Endothelial cell of umbilical vein (primary cell): Measurements from ENCODE around the gene SPAG9. TPM values are rescaled to one million over a fixed set of nuclear protein-coding genes. Genes with fewer than 3 reads are reported as not detected.

ENCODE experiments used
- BruUV-seq: library from RNA; stranded (reverse); fragments of 400-500 nt; replicated peaks from 2 replicates; lab custom pipeline; 2021; lab: Mats Ljungman, UMichigan
- CTCF ChIA-PET: fragments of 300-600, 350-600 bp; sonication (Branson Sonifier 250); formaldehyde crosslinking; loops from one replicate; lab custom pipeline; 2021; ENCODE audit warnings: antibody characterized with exemption, inconsistent platforms; lab: Charles Lee
- POLR2A ChIA-PET: fragments of 300-600, 350-600 bp; sonication (Branson Sonifier 250); formaldehyde crosslinking; loops from one replicate; lab custom pipeline; 2021; ENCODE audit warnings: antibody characterized with exemption, inconsistent platforms; lab: Charles Lee
- DNase-seq: peaks from one replicate; pipeline ENCODE4 v3.0.0-alpha.2; 2011; ENCODE audit warnings: low read depth, low spot score
- FAIRE-seq: peaks from 2 replicates; lab custom pipeline; 2011; peaks lifted over from hg19 to GRCh38; lab: Jason Lieb, UNC
- H2AFZ ChIP-seq: 2 replicates; pipeline ENCODE4 v1.6.0; 2012; ENCODE audit warnings: low read depth, low read length, control low read depth, inconsistent platforms
- H3K27ac ChIP-seq: 2 replicates; pipeline ENCODE4 v1.5.1; 2011; ENCODE audit warnings: low read depth, mild to moderate bottlenecking, control low read depth, low read length, moderate library complexity; ENCODE audit not compliant: insufficient read depth
- H3K27me3 ChIP-seq, 2 experiments: 2 replicates each; pipeline versions ENCODE4 v1.6.0 to v1.6.1; 2011; ENCODE audit warnings: low read length in 2 of 2, mixed read lengths in 1 of 2; ENCODE audit not compliant: control insufficient read depth in 2 of 2, insufficient read depth in 2 of 2
- H3K36me3 ChIP-seq, 2 experiments: 2 replicates in 1 of 2; 3 replicates in 1 of 2; pipeline ENCODE4 v1.5.1; 2011; ENCODE audit warnings: low read length in 2 of 2, mild to moderate bottlenecking in 1 of 2, moderate library complexity in 1 of 2; ENCODE audit not compliant: control insufficient read depth in 2 of 2, insufficient read depth in 2 of 2; ENCODE audit errors: extremely low read depth in 1 of 2
- H3K4me1 ChIP-seq: 3 replicates; pipeline ENCODE4 v1.5.1; 2011; ENCODE audit warnings: mild to moderate bottlenecking, low read length; ENCODE audit not compliant: control insufficient read depth, insufficient read depth; ENCODE audit errors: extremely low read depth
- H3K4me2 ChIP-seq: 2 replicates; pipeline ENCODE4 v1.6.1; 2011; ENCODE audit warnings: low read length, control low read depth, mixed read lengths; ENCODE audit not compliant: insufficient read depth
- H3K4me3 ChIP-seq, 3 experiments: fragments of 200-600 bp in 1 of 3; sonication (generic), shearing (Covaris generic) in 1 of 3; replicated peaks in 1 of 3; 2 replicates each; pipeline ENCODE4 v1.5.1; 2011 to 2016; ENCODE audit warnings: control low read depth in 3 of 3, low read length in 3 of 3, mild to moderate bottlenecking in 2 of 3, inconsistent platforms in 1 of 3, low read depth in 1 of 3, moderate library complexity in 1 of 3; ENCODE audit not compliant: insufficient read depth in 1 of 3
- H3K79me2 ChIP-seq: 2 replicates; pipeline ENCODE4 v1.6.0; 2012; ENCODE audit warnings: low read length, inconsistent platforms; ENCODE audit not compliant: control insufficient read depth, insufficient read depth
- H3K9ac ChIP-seq: replicated peaks from 2 replicates; pipeline ENCODE3; 2011; ENCODE audit warnings: low read length, control low read depth; ENCODE audit not compliant: insufficient read depth; ENCODE audit errors: extremely low read depth
- H3K9me1 ChIP-seq: replicated peaks from 3 replicates; pipeline ENCODE4 v1.6.0; 2011; ENCODE audit warnings: mild to moderate bottlenecking, low read length; ENCODE audit not compliant: control insufficient read depth, insufficient read depth; ENCODE audit errors: extremely low read depth
- H3K9me3 ChIP-seq: replicated peaks from 2 replicates; pipeline ENCODE4 v1.5.1; 2012; ENCODE audit warnings: low read length, inconsistent platforms; ENCODE audit not compliant: control insufficient read depth, insufficient read depth
- H4K20me1 ChIP-seq: replicated peaks from 2 replicates; pipeline ENCODE3; 2011; ENCODE audit warnings: mild to moderate bottlenecking, low read length; ENCODE audit not compliant: control insufficient read depth, insufficient read depth; ENCODE audit errors: extremely low read depth
- CTCF ChIP-seq, 2 donors: IDR thresholded peaks; 1 replicate in 1 of 2; 2 replicates in 1 of 2; pipeline ENCODE4 v1.5.1; 2011; ENCODE audit warnings: low read length in 2 of 2, mild to moderate bottlenecking in 2 of 2, moderate library complexity in 2 of 2, control low read depth in 1 of 2, inconsistent platforms in 1 of 2, low read depth in 1 of 2; ENCODE audit not compliant: insufficient read depth in 1 of 2; ENCODE audit errors: extremely low read depth in 1 of 2
- EZH2 ChIP-seq: IDR thresholded peaks from 2 replicates; pipeline ENCODE4 v1.6.1; 2012; ENCODE audit warnings: borderline replicate concordance, low read depth, mild to moderate bottlenecking, moderate library complexity, low read length, inconsistent platforms; ENCODE audit not compliant: severe bottlenecking
- FOS ChIP-seq: IDR thresholded peaks from 2 replicates; pipeline ENCODE4 v1.6.1; 2011; ENCODE audit warnings: mild to moderate bottlenecking, low read length, moderate library complexity, borderline replicate concordance; ENCODE audit not compliant: insufficient read depth
- GATA2 ChIP-seq: IDR thresholded peaks from 2 replicates; pipeline ENCODE4 v1.7.0; 2011; ENCODE audit warnings: low read depth, mild to moderate bottlenecking, moderate library complexity, mixed read lengths, low read length; ENCODE audit not compliant: insufficient read length, insufficient read depth
- JUN ChIP-seq: IDR thresholded peaks from 2 replicates; pipeline ENCODE4 v1.6.1; 2011; ENCODE audit warnings: borderline replicate concordance, low read depth; ENCODE audit not compliant: insufficient read length, insufficient read depth
- MAX ChIP-seq: IDR thresholded peaks from 2 replicates; pipeline ENCODE4 v1.6.1; 2011; ENCODE audit not compliant: insufficient read depth, insufficient read length
- MYC ChIP-seq: IDR thresholded peaks from one replicate; pipeline ENCODE4 v1.6.1; 2011; ENCODE audit warnings: mild to moderate bottlenecking, low read depth, low read length
- POLR2A ChIP-seq: IDR thresholded peaks from 2 replicates; pipeline ENCODE4 v1.6.1; 2012; ENCODE audit warnings: low read depth, mild to moderate bottlenecking, control low read depth, low read length
- POLR2AphosphoS5 ChIP-seq: IDR thresholded peaks from 2 replicates; pipeline ENCODE4 v1.6.1; 2012; ENCODE audit warnings: low read depth, mild to moderate bottlenecking, control low read depth, low read length, moderate library complexity; ENCODE audit not compliant: insufficient read depth
- dilution Hi-C: fragments of 300-500 bp; cut with MboI; formaldehyde crosslinking; loops from one replicate; pipeline ENCODE4 v1.15.0; 2019; ENCODE audit warnings: low sequenced_read_pairs; ENCODE audit not compliant: extremely low pct_ligation_motif_present
- intact Hi-C: fragments of 100-400 bp; cut with micrococcal nuclease; formaldehyde crosslinking; loops from one replicate; pipeline ENCODE4 v1.10.0; 2022
- polyA plus RNA-seq, 4 experiments: library from polyadenylated mRNA; depleted of rRNA in 3 of 4; stranded (reverse) in 3 of 4; unstranded in 1 of 4; fragments of >200 nt; gene quantifications; 2 replicates each; pipeline versions ENCODE4 v1.2.1 to v1.2.3, GENCODE V29; 2011 to 2012; ENCODE audit warnings: missing spikeins in 1 of 4
- total RNA-seq: library from RNA; stranded (reverse); gene quantifications from 2 replicates; pipeline ENCODE4 v1.2.3, GENCODE V29; 2021

The SPAG9 gene
- total and polyA plus RNA-seq, 2 donors (not counting 3 experiments of a cell fraction or from before 2014, with no cell fraction given): 16.5 to 75.0 TPM

GRCh38 chr17:51144266-51145022 is 23.8 kb upstream of the SPAG9 start:
- no peak for FAIRE-seq
- H4K20me1 ChIP-seq: no peaks in the 10 kb centered on the region
- no peak overlapping the region for H3K4me3 ChIP-seq
- H3K27me3 ChIP-seq: no peaks in the 10 kb centered on the region
- BruUV-seq: no TSS peak
- H3K9me3 ChIP-seq: no peaks in the 10 kb centered on the region
- no peak overlapping the region for H3K27ac ChIP-seq
- no peak overlapping the region for H2AFZ ChIP-seq
- H3K9ac ChIP-seq: no peak overlapping the region
- no peaks in the 10 kb centered on the region for H3K36me3 ChIP-seq
- CTCF ChIA-PET: interaction anchor here (0.9 kb wide), 1 partner anchor 144 kb away, joined by 3 read pairs; no protein-coding TSS in a partner anchor
- H3K4me1 ChIP-seq: no peaks in the 10 kb centered on the region
- H3K4me2 ChIP-seq: no peak overlapping the region
- no peak for DNase-seq
- POLR2A ChIA-PET: no interaction called here
- TF ChIP-seq MAX (no peak), POLR2A (no peak), JUN (no peak)
- intact Hi-C loops: no loop called here
- no peaks in the 10 kb centered on the region for H3K79me2 ChIP-seq
- no peaks in the 10 kb centered on the region for H3K9me1 ChIP-seq
- dilution Hi-C loops: no loop called here

- TF ChIP-seq POLR2A (no peak), FOS (no peak), MYC (no peak), CTCF (IDR thresholded peaks at IDR 0.05; ENCODE audit: extremely low read depth in 1 of 2, insufficient read depth in 1 of 2, low read depth in 1 of 2, low read length in 2 of 2) (no peak), POLR2AphosphoS5 (no peak), EZH2 (no peak), JUN (no peak), GATA2 (no peak), MAX (no peak)
- no peak overlapping the region for H2AFZ ChIP-seq
- no peaks in the 10 kb centered on the region for H3K4me1 ChIP-seq
- BruUV-seq: no TSS peak
- H3K4me3 ChIP-seq: no peak overlapping the region
- FAIRE-seq: no peak
- no peaks in the 10 kb centered on the region for H3K9me1 ChIP-seq
- ChIA-PET CTCF (no interaction called here), POLR2A (no interaction called here)
- H3K9me3 ChIP-seq: no peaks in the 10 kb centered on the region
- H3K79me2 ChIP-seq: no peaks in the 10 kb centered on the region
- dilution Hi-C loops: no loop called here
- no peaks in the 10 kb centered on the region for H3K36me3 ChIP-seq
- no peaks in the 10 kb centered on the region for H4K20me1 ChIP-seq
- H3K27ac ChIP-seq: no peak overlapping the region
- H3K4me2 ChIP-seq: no peak overlapping the region
- H3K9ac ChIP-seq: no peak overlapping the region
- DNase-seq: no peak
- intact Hi-C loops: no loop called here
- no peaks in the 10 kb centered on the region for H3K27me3 ChIP-seq
Measured at GRCh38 chr17:51142597-51142996, 21.9 kb upstream of the SPAG9 start.
